Measurements from ENCODE around the gene CDC34. TPM values are rescaled to one million over a fixed set of nuclear protein-coding genes. Genes with fewer than 3 reads are reported as not detected.

Gene CDC34
- total and polyA plus RNA-seq, 2 of the 8 experiments (the other 6 are each of a cell fraction or from before 2014, with no cell fraction given) = 95.9 to 129 TPM

- Histone ChIP-seq H2BK12ac (ENCODE audit: low read depth, low read length) (no peak overlapping the region), H3K9ac (replicated peaks in 1 of 4; ENCODE audit: extremely low read depth in 1 of 4, low read depth in 3 of 4, low read length in 3 of 4) (no peak overlapping the region), H3K27me3 (replicated peaks in 1 of 4; ENCODE audit: control insufficient read depth in 3 of 4, extremely low read depth in 1 of 4, insufficient read depth in 3 of 4, low read length in 3 of 4) (peaks cover 6 to 8% (median 7%) of the 10 kb centered on the region in 4 experiments), H3K18ac (ENCODE audit: extremely low read depth, low read length) (no peak overlapping the region), H4K5ac (ENCODE audit: insufficient read length, low read depth, low read length) (no peak overlapping the region), H4K91ac (replicated peaks; ENCODE audit: insufficient read length, low read length) (no peak overlapping the region), H3K4ac (replicated peaks; ENCODE audit: insufficient read length, low read depth, low read length) (no peak overlapping the region), H3K36me3 (ENCODE audit: control insufficient read depth in 2 of 4, insufficient read depth in 4 of 4, low read length in 3 of 4) (peaks cover 9 to 36% (median 26%) of the 10 kb centered on the region in 4 experiments; a peak in 6 of 8 replicates), H3K23ac (ENCODE audit: insufficient read length) (no peak overlapping the region), H3K23me2 (ENCODE audit: low read depth, low read length) (0 out of 2 replicates have a peak, but pooled peaks cover 2% of the 10 kb centered on the region), H3K79me2 (ENCODE audit: control insufficient read depth in 1 of 2, insufficient read depth in 2 of 2, low read length in 2 of 2) (peaks cover 0 to 17% of the 10 kb centered on the region in 2 experiments; a peak in 3 of 4 replicates), H4K8ac (ENCODE audit: extremely low read depth, insufficient read depth, low read length) (peak overlapping the region; percentile 38; the same call in 1 of the 2 replicates), H2BK15ac (ENCODE audit: low read length) (no peak overlapping the region), H2BK120ac (replicated peaks; ENCODE audit: low read depth, low read length) (no peak overlapping the region), H3K56ac (replicated peaks; ENCODE audit: insufficient read length, low read depth, low read length) (no peak overlapping the region), H3K14ac (ENCODE audit: insufficient read length) (no peak overlapping the region), H3K4me2 (ENCODE audit: insufficient read depth in 1 of 2, low read depth in 2 of 2, low read length in 2 of 2) (no peak overlapping the region), H3K79me1 (ENCODE audit: low read depth, low read length) (peaks cover 6% of the 10 kb centered on the region), H2BK20ac (ENCODE audit: low read length) (no peak overlapping the region), H2AK5ac (ENCODE audit: low read depth, low read length) (no peak overlapping the region), H4K20me1 (replicated peaks in 1 of 2; ENCODE audit: control insufficient read depth in 1 of 2, insufficient read depth in 2 of 2, low read length in 2 of 2) (peaks cover 21 to 31% of the 10 kb centered on the region in 2 experiments), H3K4me1 (replicated peaks in 1 of 4; ENCODE audit: control insufficient read depth in 3 of 4, insufficient read depth in 4 of 4, low read length in 3 of 4) (peaks cover 0 to 12% (median 5%) of the 10 kb centered on the region in 4 experiments; a peak in 5 of 7 replicates), H3K4me3 (ENCODE audit: extremely low read depth in 1 of 4, insufficient read depth in 2 of 4, low read depth in 3 of 4, low read length in 4 of 4) (no peak overlapping the region), H3K27ac (ENCODE audit: low read depth, low read length) (0 out of 2 replicates have a peak overlapping the region, but pooled peaks have one; percentile 19), H2BK5ac (ENCODE audit: low read depth, low read length) (no peak overlapping the region), H2AFZ (ENCODE audit: low read length) (no peak overlapping the region), H3K9me3 (ENCODE audit: insufficient read depth in 2 of 2, low read depth in 1 of 2, low read length in 1 of 2) (no peaks in the 10 kb centered on the region)
- 77% methylated on average over 5 of the region's 5 CpGs; no CpG with 5 or more reads in 1 of the 2 experiments for WGBS, 2 experiments (ENCODE audit: extremely low coverage in 1 of 2, insufficient coverage in 1 of 2, insufficient read length in 1 of 2, insufficient replicate concordance in 2 of 2, low coverage in 1 of 2, low lambda C conversion rate in 2 of 2, missing lambda C conversion rate in 1 of 2)
- ChIA-PET CTCF (ENCODE audit: partially characterized antibody) (interaction anchor here (0.7 to 4.7 kb wide), 18 partner anchors 8 to 150 kb away, joined by 3 to 51 read pairs (median 4); no protein-coding TSS in a partner anchor), POLR2A (ENCODE audit: partially characterized antibody) (interaction anchor here (0.8 to 6.3 kb wide), 17 partner anchors 8 to 444 kb away, joined by 3 to 78 read pairs (median 4); partner anchors contain the start of genes BSG, CDC34 and GZMM)
- DNase-seq (ENCODE audit: low read depth in 1 of 2, low spot score in 2 of 2) (no peak), FAIRE-seq (no peak)
- no peak for TF ChIP-seq CBX5 (IDR thresholded peaks at IDR 0.05; ENCODE audit: low read depth, low read length)
- TF ChIP-seq USF2 (IDR thresholded peaks at IDR 0.05; ENCODE audit: low read length) = no peak
- TF ChIP-seq ATF2 (IDR thresholded peaks at IDR 0.05; ENCODE audit: low read length) = no peak
- TF ChIP-seq CTCF (IDR thresholded peaks at IDR 0.05; ENCODE audit: control extremely low read depth in 1 of 3, insufficient read depth in 1 of 3, low read depth in 1 of 3, low read length in 3 of 3) = no peak
- TF ChIP-seq CHD2 (IDR thresholded peaks at IDR 0.05; ENCODE audit: low read length) = no peak
- no peak; the same call in 1 of the 2 replicates for TF ChIP-seq POLR2AphosphoS5 (IDR thresholded peaks at IDR 0.05; ENCODE audit: low read depth, low read length)
- TF ChIP-seq TAF7 (optimal IDR thresholded peaks at IDR 0.05; ENCODE audit: borderline replicate concordance, low read depth, low read length) = no peak
- TF ChIP-seq SIX5 (IDR thresholded peaks at IDR 0.05; ENCODE audit: low read depth, low read length) = no peak
These were observed 52.3 kb downstream of the CDC34 start for GRCh38 chr19:583968-584239.

Measured in H1 (cell line).